Measurements from ENCODE around the gene HSDL2. TPM values are rescaled to one million over a fixed set of nuclear protein-coding genes. Genes with fewer than 3 reads are reported as not detected.

Gene HSDL2
- polyA plus RNA-seq, 1 of the 3 experiments (the other 2 are of a cell fraction) = 14.4 TPM

DNA sequence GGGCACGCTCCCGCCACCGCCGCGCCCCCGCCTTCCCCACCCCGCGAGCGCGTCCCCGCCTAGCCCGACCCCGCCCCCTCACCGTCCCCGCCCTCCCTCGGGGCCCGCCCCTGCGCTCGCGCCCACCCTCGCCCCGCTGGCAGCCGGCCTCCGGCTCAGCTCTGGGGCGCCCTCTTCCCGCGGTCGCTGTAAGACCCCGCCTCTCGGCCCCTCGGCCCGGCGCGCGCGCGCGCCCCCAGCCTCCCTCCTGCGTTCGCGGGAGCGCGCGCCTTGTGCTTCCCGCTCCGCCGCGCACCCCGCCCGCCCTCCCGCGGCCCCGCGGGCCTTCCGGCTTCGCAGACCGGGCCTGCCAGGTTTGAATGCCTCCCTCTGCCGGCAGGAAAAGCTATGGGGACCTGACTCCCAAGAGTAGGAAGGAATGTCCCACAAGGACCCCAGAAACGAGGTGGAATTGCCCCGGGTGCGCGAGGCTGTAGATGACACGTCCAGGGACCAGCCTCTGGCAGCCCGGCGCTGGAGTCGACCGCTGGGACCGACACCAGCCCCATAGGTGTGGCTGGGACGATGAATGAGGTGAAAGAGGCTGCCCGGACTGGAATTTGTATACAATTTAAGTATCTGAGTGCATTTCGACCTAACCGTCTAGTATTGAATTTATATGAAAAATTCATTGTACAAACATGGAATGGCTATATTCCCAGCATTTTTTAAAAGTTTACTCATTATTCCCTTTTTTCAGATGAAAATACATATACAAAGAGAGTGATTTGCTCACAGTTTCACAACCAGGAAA lies 46.1 kb upstream of the HSDL2 start:
- Histone ChIP-seq H3K9ac (peak overlapping the region; percentile 97), H3K4me3 (ENCODE audit: low read depth in 2 of 2, low read length in 1 of 2) (peak overlapping the region; percentile 93 to 99), H3K36me3 (replicated peaks in 1 of 2; ENCODE audit: control insufficient read depth in 1 of 2, insufficient read depth in 2 of 2, low read length in 1 of 2) (peaks cover 0 to 4% of the 10 kb centered on the region in 2 experiments), H3K27ac (ENCODE audit: low read depth in 2 of 2, low read length in 1 of 2) (peak overlapping the region; percentile 95 to 96), H2AFZ (ENCODE audit: low read depth) (peak overlapping the region; percentile 93), H3K9me2 (no peaks in the 10 kb centered on the region), H3K79me2 (ENCODE audit: insufficient read depth) (peaks cover 40% of the 10 kb centered on the region), H3K9me3 (no peaks in the 10 kb centered on the region), H3K4me1 (ENCODE audit: control insufficient read depth in 1 of 2, insufficient read depth in 2 of 2, low read depth in 1 of 2, low read length in 1 of 2) (peaks cover 3 to 11% of the 10 kb centered on the region in 2 experiments; a peak in 2 of 4 replicates), H3K27me3 (ENCODE audit: insufficient read depth) (no peaks in the 10 kb centered on the region), H3K4me2 (peak overlapping the region; percentile 85), H3F3A (replicated peaks; ENCODE audit: insufficient read depth) (peaks cover 22% of the 10 kb centered on the region), H4K20me1 (ENCODE audit: insufficient read depth) (peaks cover 34% of the 10 kb centered on the region)
- CTCF ChIA-PET = interaction anchor here (0.6 to 5.2 kb wide), 18 partner anchors 10 to 384 kb away, joined by 3 to 46 read pairs (median 4); partner anchors contain the start of genes HSDL2 and INIP
- 2% methylated on average over 35 of the region's 72 CpGs for WGBS (ENCODE audit: low lambda C conversion rate)
- TF ChIP-seq SIN3A (IDR thresholded peaks at IDR 0.05; ENCODE audit: borderline replicate concordance, low read depth, low read length) (peak; percentile 28; the same call in 1 of the 2 replicates), FOXJ3 (CRISPR knock-in tag; IDR thresholded peaks at IDR 0.05) (no peak), SMC3 (IDR thresholded peaks at IDR 0.05; ENCODE audit: low read depth, low read length) (peak; percentile 49), POLR2AphosphoS5 (IDR thresholded peaks at IDR 0.05; ENCODE audit: low read depth, low read length) (peak; percentile 9; the same call in 1 of the 2 replicates), EP300 (IDR thresholded peaks at IDR 0.05; ENCODE audit: borderline replicate concordance in 1 of 2, low read depth in 1 of 2, low read length in 1 of 2) (no peak), MXI1 (IDR thresholded peaks at IDR 0.05; ENCODE audit: low read depth, low read length) (peak; percentile 39; the same call in 1 of the 2 replicates), ELF1 (IDR thresholded peaks at IDR 0.05) (peak; percentile 30; the same call in 1 of the 2 replicates), TAF1 (IDR thresholded peaks at IDR 0.05; ENCODE audit: borderline replicate concordance, low read depth, low read length) (peak; percentile 49; the same call in 1 of the 2 replicates), RAD21 (IDR thresholded peaks at IDR 0.05; ENCODE audit: low read length) (peak; percentile 50), NRF1 (IDR thresholded peaks at IDR 0.05; ENCODE audit: low read depth, low read length) (peak; percentile 50; the same call in 1 of the 2 replicates), YY1 (IDR thresholded peaks at IDR 0.05; ENCODE audit: low read depth) (no peak), RCOR1 (IDR thresholded peaks at IDR 0.05; ENCODE audit: low read length) (no peak), NFIC (IDR thresholded peaks at IDR 0.05; ENCODE audit: borderline replicate concordance) (no peak)
- TF ChIP-seq, protein P1, sequence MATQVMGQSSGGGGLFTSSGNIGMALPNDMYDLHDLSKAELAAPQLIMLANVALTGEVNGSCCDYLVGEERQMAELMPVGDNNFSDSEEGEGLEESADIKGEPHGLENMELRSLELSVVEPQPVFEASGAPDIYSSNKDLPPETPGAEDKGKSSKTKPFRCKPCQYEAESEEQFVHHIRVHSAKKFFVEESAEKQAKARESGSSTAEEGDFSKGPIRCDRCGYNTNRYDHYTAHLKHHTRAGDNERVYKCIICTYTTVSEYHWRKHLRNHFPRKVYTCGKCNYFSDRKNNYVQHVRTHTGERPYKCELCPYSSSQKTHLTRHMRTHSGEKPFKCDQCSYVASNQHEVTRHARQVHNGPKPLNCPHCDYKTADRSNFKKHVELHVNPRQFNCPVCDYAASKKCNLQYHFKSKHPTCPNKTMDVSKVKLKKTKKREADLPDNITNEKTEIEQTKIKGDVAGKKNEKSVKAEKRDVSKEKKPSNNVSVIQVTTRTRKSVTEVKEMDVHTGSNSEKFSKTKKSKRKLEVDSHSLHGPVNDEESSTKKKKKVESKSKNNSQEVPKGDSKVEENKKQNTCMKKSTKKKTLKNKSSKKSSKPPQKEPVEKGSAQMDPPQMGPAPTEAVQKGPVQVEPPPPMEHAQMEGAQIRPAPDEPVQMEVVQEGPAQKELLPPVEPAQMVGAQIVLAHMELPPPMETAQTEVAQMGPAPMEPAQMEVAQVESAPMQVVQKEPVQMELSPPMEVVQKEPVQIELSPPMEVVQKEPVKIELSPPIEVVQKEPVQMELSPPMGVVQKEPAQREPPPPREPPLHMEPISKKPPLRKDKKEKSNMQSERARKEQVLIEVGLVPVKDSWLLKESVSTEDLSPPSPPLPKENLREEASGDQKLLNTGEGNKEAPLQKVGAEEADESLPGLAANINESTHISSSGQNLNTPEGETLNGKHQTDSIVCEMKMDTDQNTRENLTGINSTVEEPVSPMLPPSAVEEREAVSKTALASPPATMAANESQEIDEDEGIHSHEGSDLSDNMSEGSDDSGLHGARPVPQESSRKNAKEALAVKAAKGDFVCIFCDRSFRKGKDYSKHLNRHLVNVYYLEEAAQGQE (IDR thresholded peaks at IDR 0.05; ENCODE audit: low read depth, low read length) = no peak
- TF ChIP-seq, protein P2, sequence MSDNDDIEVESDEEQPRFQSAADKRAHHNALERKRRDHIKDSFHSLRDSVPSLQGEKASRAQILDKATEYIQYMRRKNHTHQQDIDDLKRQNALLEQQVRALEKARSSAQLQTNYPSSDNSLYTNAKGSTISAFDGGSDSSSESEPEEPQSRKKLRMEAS (IDR thresholded peaks at IDR 0.05; ENCODE audit: low read depth) = peak; percentile 17; the same call in 1 of the 2 replicates
- TF ChIP-seq, protein P3, sequence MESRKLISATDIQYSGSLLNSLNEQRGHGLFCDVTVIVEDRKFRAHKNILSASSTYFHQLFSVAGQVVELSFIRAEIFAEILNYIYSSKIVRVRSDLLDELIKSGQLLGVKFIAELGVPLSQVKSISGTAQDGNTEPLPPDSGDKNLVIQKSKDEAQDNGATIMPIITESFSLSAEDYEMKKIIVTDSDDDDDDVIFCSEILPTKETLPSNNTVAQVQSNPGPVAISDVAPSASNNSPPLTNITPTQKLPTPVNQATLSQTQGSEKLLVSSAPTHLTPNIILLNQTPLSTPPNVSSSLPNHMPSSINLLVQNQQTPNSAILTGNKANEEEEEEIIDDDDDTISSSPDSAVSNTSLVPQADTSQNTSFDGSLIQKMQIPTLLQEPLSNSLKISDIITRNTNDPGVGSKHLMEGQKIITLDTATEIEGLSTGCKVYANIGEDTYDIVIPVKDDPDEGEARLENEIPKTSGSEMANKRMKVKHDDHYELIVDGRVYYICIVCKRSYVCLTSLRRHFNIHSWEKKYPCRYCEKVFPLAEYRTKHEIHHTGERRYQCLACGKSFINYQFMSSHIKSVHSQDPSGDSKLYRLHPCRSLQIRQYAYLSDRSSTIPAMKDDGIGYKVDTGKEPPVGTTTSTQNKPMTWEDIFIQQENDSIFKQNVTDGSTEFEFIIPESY (IDR thresholded peaks at IDR 0.05; ENCODE audit: borderline replicate concordance, low read depth) = no peak
- TF ChIP-seq, protein P4, sequence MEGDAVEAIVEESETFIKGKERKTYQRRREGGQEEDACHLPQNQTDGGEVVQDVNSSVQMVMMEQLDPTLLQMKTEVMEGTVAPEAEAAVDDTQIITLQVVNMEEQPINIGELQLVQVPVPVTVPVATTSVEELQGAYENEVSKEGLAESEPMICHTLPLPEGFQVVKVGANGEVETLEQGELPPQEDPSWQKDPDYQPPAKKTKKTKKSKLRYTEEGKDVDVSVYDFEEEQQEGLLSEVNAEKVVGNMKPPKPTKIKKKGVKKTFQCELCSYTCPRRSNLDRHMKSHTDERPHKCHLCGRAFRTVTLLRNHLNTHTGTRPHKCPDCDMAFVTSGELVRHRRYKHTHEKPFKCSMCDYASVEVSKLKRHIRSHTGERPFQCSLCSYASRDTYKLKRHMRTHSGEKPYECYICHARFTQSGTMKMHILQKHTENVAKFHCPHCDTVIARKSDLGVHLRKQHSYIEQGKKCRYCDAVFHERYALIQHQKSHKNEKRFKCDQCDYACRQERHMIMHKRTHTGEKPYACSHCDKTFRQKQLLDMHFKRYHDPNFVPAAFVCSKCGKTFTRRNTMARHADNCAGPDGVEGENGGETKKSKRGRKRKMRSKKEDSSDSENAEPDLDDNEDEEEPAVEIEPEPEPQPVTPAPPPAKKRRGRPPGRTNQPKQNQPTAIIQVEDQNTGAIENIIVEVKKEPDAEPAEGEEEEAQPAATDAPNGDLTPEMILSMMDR (IDR thresholded peaks at IDR 0.05) = peak; percentile 57
- TF ChIP-seq, protein P5, sequence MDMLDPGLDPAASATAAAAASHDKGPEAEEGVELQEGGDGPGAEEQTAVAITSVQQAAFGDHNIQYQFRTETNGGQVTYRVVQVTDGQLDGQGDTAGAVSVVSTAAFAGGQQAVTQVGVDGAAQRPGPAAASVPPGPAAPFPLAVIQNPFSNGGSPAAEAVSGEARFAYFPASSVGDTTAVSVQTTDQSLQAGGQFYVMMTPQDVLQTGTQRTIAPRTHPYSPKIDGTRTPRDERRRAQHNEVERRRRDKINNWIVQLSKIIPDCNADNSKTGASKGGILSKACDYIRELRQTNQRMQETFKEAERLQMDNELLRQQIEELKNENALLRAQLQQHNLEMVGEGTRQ (IDR thresholded peaks at IDR 0.05; ENCODE audit: borderline replicate concordance, low read depth, low read length) = no peak
- POLR2A ChIA-PET = interaction anchor here (0.5 to 0.8 kb wide), 4 partner anchors 38 to 159 kb away, joined by 4 to 6 read pairs (median 4); partner anchors contain the start of gene HSDL2
- DNase-seq = peak; percentile 99
